K562 (cell line): ENCODE measurements around the gene SYCN. TPM values are rescaled to one million over a fixed set of nuclear protein-coding genes. Genes with fewer than 3 reads are reported as not detected.

ENCODE experiments used
- ATAC-seq: fragments of 200-7000 bp; cut with Tn5 transposase; 3 replicates; pipeline ENCODE4 v1.9.1; 2020; ENCODE audit warnings: moderate library complexity
- BruUV-seq: library from RNA; stranded (reverse); fragments of 400-500 nt; replicated peaks from 2 replicates; lab custom pipeline; 2021; lab: Mats Ljungman, UMichigan
- CTCF ChIA-PET: fragments of 300-600 bp; formaldehyde crosslinking; extraction: SDS; loops from one replicate; lab custom pipeline; 2021; ENCODE audit warnings: low intra/inter-chr PET ratio; lab: Yijun Ruan, JAX
- POLR2A ChIA-PET: fragments of 300-600, 350-650 bp; sonication (Branson Sonifier 250); formaldehyde crosslinking; extraction: SDS; loops from one replicate; lab custom pipeline; 2021; ENCODE audit warnings: antibody characterized with exemption, inconsistent platforms; lab: Yijun Ruan, JAX
- DNase-seq, 4 experiments: peaks; one replicate each; pipeline versions ENCODE4 v3.0.0 to v3.0.0-alpha.2; 2011 to 2018; ENCODE audit warnings: low spot score in 3 of 4, mixed read lengths in 3 of 4; ENCODE audit errors: extremely low read depth in 1 of 4
- FAIRE-seq: peaks from 2 replicates; lab custom pipeline; 2011; peaks lifted over from hg19 to GRCh38; lab: Jason Lieb, UNC
- H2AFZ ChIP-seq: 2 replicates; pipeline ENCODE4 v1.6.0; 2011; ENCODE audit warnings: low read depth, low read length, control low read depth, inconsistent platforms
- H3K27ac ChIP-seq: fragments of 200-600 bp; 3 replicates; pipeline ENCODE4 v1.8.0; 2011; ENCODE audit warnings: low read depth, mild to moderate bottlenecking, control low read depth, inconsistent platforms, low read length, moderate library complexity, mixed read lengths; ENCODE audit errors: extremely low read depth
- H3K27me3 ChIP-seq, 2 experiments: fragments of 300-600 bp in 1 of 2; 2 replicates in 1 of 2; 3 replicates in 1 of 2; pipeline versions ENCODE4 v1.6.0 to v1.8.0; 2011; ENCODE audit warnings: inconsistent platforms in 2 of 2, low read length in 2 of 2, mild to moderate bottlenecking in 1 of 2, mixed read lengths in 1 of 2, moderate library complexity in 1 of 2; ENCODE audit not compliant: control insufficient read depth in 2 of 2, insufficient read depth in 2 of 2
- H3K36me3 ChIP-seq: fragments of 300-600 bp; 3 replicates; pipeline ENCODE4 v1.8.0; 2011; ENCODE audit warnings: mild to moderate bottlenecking, low read length, inconsistent platforms; ENCODE audit not compliant: control insufficient read depth, insufficient read depth
- H3K4me1 ChIP-seq, 2 experiments: fragments of 200-600 bp in 1 of 2; replicated peaks in 1 of 2; 2 replicates in 1 of 2; 3 replicates in 1 of 2; pipeline versions ENCODE4 v1.5.1 to v1.8.0; 2011; ENCODE audit warnings: inconsistent platforms in 2 of 2, low read length in 2 of 2, mild to moderate bottlenecking in 1 of 2, mixed read lengths in 1 of 2, moderate library complexity in 1 of 2; ENCODE audit not compliant: control insufficient read depth in 2 of 2, insufficient read depth in 2 of 2
- H3K4me2 ChIP-seq: 2 replicates; pipeline ENCODE4 v1.6.1; 2011; ENCODE audit warnings: low read length, control low read depth, inconsistent platforms, mixed read lengths; ENCODE audit not compliant: insufficient read depth
- H3K4me3 ChIP-seq: fragments of 200-600 bp; sonication (generic), shearing (Covaris generic); 2 replicates; pipeline ENCODE4 v1.5.1; 2016; ENCODE audit warnings: control low read depth, inconsistent platforms
- H3K79me2 ChIP-seq: fragments of 200-600 bp; 3 replicates; pipeline ENCODE4 v1.8.0; 2011; ENCODE audit warnings: low read length, inconsistent platforms; ENCODE audit not compliant: control insufficient read depth, insufficient read depth
- H3K9ac ChIP-seq, 2 experiments: 2 replicates each; pipeline versions ENCODE4 v1.6.0 to v1.6.1; 2011; ENCODE audit warnings: low read depth in 2 of 2, low read length in 2 of 2, control low read depth in 1 of 2, inconsistent platforms in 1 of 2, mild to moderate bottlenecking in 1 of 2, mixed read lengths in 1 of 2; ENCODE audit not compliant: insufficient read depth in 1 of 2
- H3K9me1 ChIP-seq: one replicate; pipeline ENCODE4 v1.6.0; 2011; ENCODE audit warnings: inconsistent platforms, mild to moderate bottlenecking, low read length, moderate library complexity; ENCODE audit not compliant: control insufficient read depth, insufficient read depth
- H3K9me3 ChIP-seq: replicated peaks from 2 replicates; pipeline ENCODE4 v1.5.1; 2011; ENCODE audit warnings: low read depth, low read length, inconsistent platforms; ENCODE audit not compliant: control insufficient read depth, insufficient read depth
- H4K20me1 ChIP-seq: replicated peaks from 2 replicates; pipeline ENCODE4 v1.6.1; 2011; ENCODE audit warnings: low read length, inconsistent platforms, mixed read lengths; ENCODE audit not compliant: control insufficient read depth, insufficient read depth
- BCOR ChIP-seq: fragments of 450-650 bp; IDR thresholded peaks from 2 replicates; pipeline ENCODE4 v1.6.1; 2016
- CBFA2T3 ChIP-seq: fragments of 450-650 bp; IDR thresholded peaks from 2 replicates; pipeline ENCODE4 v1.6.1; 2017
- HDAC2 ChIP-seq: fragments of 450-650 bp; IDR thresholded peaks from 2 replicates; pipeline ENCODE4 v1.6.1; 2016; ENCODE audit warnings: mild to moderate bottlenecking
- KDM1A ChIP-seq, 2 experiments: fragments of 450-650 bp; IDR thresholded peaks; 2 replicates each; pipeline ENCODE4 v1.6.1; 2016; ENCODE audit warnings: mild to moderate bottlenecking in 2 of 2
- KLF1 ChIP-seq: fragments of 450-650 bp; IDR thresholded peaks from 2 replicates; pipeline ENCODE4 v1.6.1; 2016; ENCODE audit warnings: missing genetic modification characterization, missing compliant biosample characterization
- RBM25 ChIP-seq: fragments of 200-400 bp; formaldehyde crosslinking; IDR thresholded peaks from 2 replicates; pipeline ENCODE4 v1.6.1; 2018; ENCODE audit warnings: low read length, low read depth, moderate library complexity; ENCODE audit not compliant: severe bottlenecking
- RCOR1 ChIP-seq, 2 experiments: IDR thresholded peaks; 2 replicates each; pipeline ENCODE4 v1.6.1; 2012; ENCODE audit warnings: low read depth in 2 of 2, low read length in 2 of 2, borderline replicate concordance in 1 of 2, improper control_type of control experiment in 1 of 2
- SIRT6 ChIP-seq: IDR thresholded peaks from one replicate; pipeline ENCODE4 v1.6.1; 2012; ENCODE audit warnings: low read depth, mild to moderate bottlenecking, control low read depth, inconsistent platforms, low read length, moderate library complexity
- SMARCA5 ChIP-seq: fragments of 450-650 bp; IDR thresholded peaks from 2 replicates; pipeline ENCODE4 v1.6.1; 2016
- TCF3 ChIP-seq: sonication (generic); formaldehyde crosslinking; IDR thresholded peaks from 2 replicates; pipeline ENCODE4 v1.4.0; 2020; ENCODE audit warnings: mild to moderate bottlenecking, missing genetic modification reagents
- XRCC3 ChIP-seq: fragments of 450-650 bp; IDR thresholded peaks from 2 replicates; pipeline ENCODE4 v1.6.1; 2017; ENCODE audit warnings: mild to moderate bottlenecking, moderate library complexity
- ZFP36 ChIP-seq: fragments of 150-350 bp; IDR thresholded peaks from 2 replicates; pipeline ENCODE4 v1.6.1; 2018; ENCODE audit warnings: low read length, low read depth; ENCODE audit not compliant: partially characterized antibody
- ZNF24 ChIP-seq: fragments of 450-650 bp; IDR thresholded peaks from 2 replicates; pipeline ENCODE4 v1.6.1; 2016
- ZNF354B ChIP-seq: fragments of 250-450 bp; sonication (Bioruptor Pico); IDR thresholded peaks from 2 replicates; pipeline ENCODE4 v1.4.0; 2020
- ZNF445 ChIP-seq: fragments of 250-450 bp; sonication (Bioruptor Pico); IDR thresholded peaks from 2 replicates; pipeline ENCODE4 v1.4.0; 2020; ENCODE audit warnings: low read depth, mild to moderate bottlenecking, moderate library complexity
- WGBS: fragments of 100-300 bp; shearing (Covaris generic); methylation state at CpG from one replicate; pipeline ENCODE4 v1.1.6; 2016; ENCODE audit warnings: low coverage, mixed read lengths; ENCODE audit not compliant: insufficient coverage; ENCODE audit errors: missing lambda C conversion rate; 5-methylcytosine and 5-hydroxymethylcytosine counted together
- in situ Hi-C: fragments of 300-500 bp; cut with MboI; formaldehyde crosslinking; loops from 4 replicates; pipeline ENCODE4 v1.15.0; 2018; ENCODE audit warnings: inconsistent platforms, mixed read lengths
- intact Hi-C: fragments of 100-400 bp; cut with micrococcal nuclease; formaldehyde crosslinking; loops from 2 replicates; pipeline ENCODE4 v1.14.2; 2022
- polyA plus RNA-seq, 8 experiments: library from polyadenylated mRNA; depleted of rRNA in 4 of 8; stranded (reverse) in 5 of 8; unstranded in 3 of 8; fragments of >200 nt; fragmentation: Nextera tagmentation in 2 of 8; fragmentation: Illumina TruSeq in 1 of 8; extraction: Ambion mirVana in 2 of 8; extraction: Trizol in 1 of 8; gene quantifications; 2 replicates each; pipeline versions ENCODE4 v1.2.1 to v1.2.3, GENCODE V29; 2011 to 2014; ENCODE audit warnings: inconsistent platforms in 1 of 8, missing spikeins in 1 of 8
- total RNA-seq, 7 experiments: library from RNA; depleted of rRNA in 6 of 7; stranded (reverse); fragments of >200 nt in 6 of 7; fragmentation: Illumina TruSeq in 2 of 7; extraction: Trizol in 2 of 7; gene quantifications; 2 replicates each; pipeline versions ENCODE4 v1.2.1 to v1.2.3, GENCODE V29; 2011 to 2021; ENCODE audit warnings: low replicate concordance in 1 of 7
- TF ChIP-seq, protein P1 (sequence below): sonication (generic); formaldehyde crosslinking; IDR thresholded peaks from 2 replicates; pipeline ENCODE4 v1.8.0; 2022; ENCODE audit warnings: mild to moderate bottlenecking, missing genetic modification reagents, borderline replicate concordance

The SYCN gene
- total and polyA plus RNA-seq, 9 of the 15 experiments (the other 6 are each of a cell fraction or from before 2014, with no cell fraction given), result not detected

DNA sequence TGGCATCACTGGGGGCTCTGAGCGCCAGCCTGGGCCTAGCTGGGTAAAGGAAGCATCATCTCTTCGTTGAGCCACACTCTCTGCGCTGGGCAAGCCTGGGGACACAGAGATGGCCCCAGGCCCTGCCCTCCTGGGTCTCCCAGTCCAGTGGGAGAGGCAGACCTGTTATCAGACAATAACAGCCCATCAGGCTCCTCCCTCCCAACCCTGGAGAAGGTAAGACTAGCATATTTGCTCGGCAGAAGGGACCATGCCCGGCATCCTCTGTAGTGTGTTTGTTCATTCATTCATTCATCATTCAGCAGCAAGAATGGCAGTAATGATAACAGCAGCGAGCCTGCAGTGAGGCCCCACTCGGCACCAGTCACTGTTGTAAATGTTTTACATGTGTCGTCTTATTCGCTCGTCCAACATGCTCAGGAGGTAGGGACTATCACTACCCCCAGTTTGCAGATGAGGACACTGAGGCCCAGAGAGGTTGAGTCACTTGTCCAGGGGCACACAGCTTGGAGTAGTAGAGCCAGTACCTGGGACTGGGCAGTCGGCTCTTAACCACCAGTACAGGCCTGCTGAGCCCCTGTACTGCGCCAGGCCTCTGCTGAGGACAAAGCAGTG is 45.3 kb downstream of the SYCN start:
- Histone ChIP-seq H3K9me1 (peaks cover 15% of the 10 kb centered on the region), H3K27me3 (no peaks in the 10 kb centered on the region), H3K4me2 (peak overlapping the region; percentile 26; the same call in 1 of the 2 replicates), H4K20me1 (peaks cover 27% of the 10 kb centered on the region), H3K4me3 (no peak overlapping the region), H3K4me1 (peaks cover 39 to 74% of the 10 kb centered on the region in 2 experiments), H3K79me2 (peaks cover 64% of the 10 kb centered on the region), H2AFZ (no peak overlapping the region), H3K9me3 (no peaks in the 10 kb centered on the region)
- POLR2A ChIA-PET, result interaction anchor here (0.8 kb wide), 1 partner anchor 14 kb away, joined by 3 read pairs; no protein-coding TSS in a partner anchor
- BruUV-seq, result no TSS peak
- intact Hi-C loops (no loop called here), in situ Hi-C loops (no loop called here)
- WGBS, result 43% methylated on average over 12 of the region's 12 CpGs
- CTCF ChIA-PET, result no interaction called here
- peak; percentile 87 for FAIRE-seq
- ATAC-seq, result peak; percentile 52
- peak; percentile 65 to 69 (median 68) for DNase-seq
- TF ChIP-seq TCF3 (CRISPR knock-in tag) (peak; percentile 43; the same call in 1 of the 2 replicates), ZNF354B (CRISPR knock-in tag) (no peak), RBM25 (peak; percentile 80), BCOR (peak; percentile 92), ZFP36 (peak; percentile 80), XRCC3 (no peak), SMARCA5 (peak; percentile 42; the same call in 1 of the 2 replicates), KDM1A (IDR thresholded peaks at IDR 0.05) (peak; percentile 63 to 77), SIRT6 (no peak), RCOR1 (IDR thresholded peaks at IDR 0.05; ENCODE audit: borderline replicate concordance in 1 of 2, low read depth in 2 of 2, low read length in 2 of 2) (peak in 1 of 2 experiments; percentile 26; a peak in 1 of 4 replicates), ZNF445 (CRISPR knock-in tag) (no peak), CBFA2T3 (peak; percentile 51), KLF1 (tag) (no peak), HDAC2 (peak; percentile 53; the same call in 1 of the 2 replicates), ZNF24 (peak; percentile 94)
- TF ChIP-seq, protein P1, sequence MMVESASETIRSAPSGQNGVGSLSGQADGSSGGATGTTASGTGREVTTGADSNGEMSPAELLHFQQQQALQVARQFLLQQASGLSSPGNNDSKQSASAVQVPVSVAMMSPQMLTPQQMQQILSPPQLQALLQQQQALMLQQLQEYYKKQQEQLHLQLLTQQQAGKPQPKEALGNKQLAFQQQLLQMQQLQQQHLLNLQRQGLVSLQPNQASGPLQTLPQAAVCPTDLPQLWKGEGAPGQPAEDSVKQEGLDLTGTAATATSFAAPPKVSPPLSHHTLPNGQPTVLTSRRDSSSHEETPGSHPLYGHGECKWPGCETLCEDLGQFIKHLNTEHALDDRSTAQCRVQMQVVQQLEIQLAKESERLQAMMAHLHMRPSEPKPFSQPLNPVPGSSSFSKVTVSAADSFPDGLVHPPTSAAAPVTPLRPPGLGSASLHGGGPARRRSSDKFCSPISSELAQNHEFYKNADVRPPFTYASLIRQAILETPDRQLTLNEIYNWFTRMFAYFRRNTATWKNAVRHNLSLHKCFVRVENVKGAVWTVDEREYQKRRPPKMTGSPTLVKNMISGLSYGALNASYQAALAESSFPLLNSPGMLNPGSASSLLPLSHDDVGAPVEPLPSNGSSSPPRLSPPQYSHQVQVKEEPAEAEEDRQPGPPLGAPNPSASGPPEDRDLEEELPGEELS, result no peak
- TF ChIP-seq, all 486 proteins: peak for 10
- Histone ChIP-seq H3K9ac (peak overlapping the region in 1 of 2 experiments; percentile 47; a peak in 2 of 4 replicates), H3K27ac (no peak overlapping the region), H3K36me3 (peaks cover 5% of the 10 kb centered on the region; the same call in 1 of the 3 replicates)
